Aorta (tissue), 5 donors: ENCODE results near the gene NRTN. TPM values are rescaled to one million over a fixed set of nuclear protein-coding genes. Genes with fewer than 3 reads are reported as not detected.

Experiments used
- ATAC-seq: fragments of 200-7000 bp; cut with Tn5 transposase; one replicate; pipeline ENCODE4 v1.9.1; 2022; ENCODE audit warnings: moderate library complexity; ENCODE audit not compliant: low FRiP score
- DNase-seq, 2 donors: peaks; one replicate each; pipeline ENCODE4 v3.0.0-alpha.2; 2020
- H3K27ac ChIP-seq, 2 donors: one replicate each; pipeline ENCODE4 v1.5.1; 2013; ENCODE audit warnings: low read length in 2 of 2, mild to moderate bottlenecking in 2 of 2, moderate library complexity in 2 of 2, control low read depth in 1 of 2, inconsistent platforms in 1 of 2, low read depth in 1 of 2
- H3K27me3 ChIP-seq, 2 donors: one replicate each; pipeline ENCODE4 v1.6.1; 2013; ENCODE audit warnings: control low read depth in 1 of 2, low read length in 1 of 2, mild to moderate bottlenecking in 1 of 2, moderate library complexity in 1 of 2; ENCODE audit not compliant: insufficient read depth in 2 of 2, control insufficient read depth in 1 of 2
- H3K36me3 ChIP-seq, 2 donors: one replicate each; pipeline ENCODE4 v1.6.1; 2013; ENCODE audit warnings: control low read depth in 1 of 2, low read length in 1 of 2, mild to moderate bottlenecking in 1 of 2; ENCODE audit not compliant: insufficient read depth in 2 of 2, control insufficient read depth in 1 of 2
- H3K4me1 ChIP-seq, 2 donors: one replicate each; pipeline ENCODE4 v1.6.1; 2013; ENCODE audit warnings: low read length in 2 of 2, control low read depth in 1 of 2, mild to moderate bottlenecking in 1 of 2, moderate library complexity in 1 of 2; ENCODE audit not compliant: insufficient read depth in 2 of 2, control insufficient read depth in 1 of 2
- H3K4me3 ChIP-seq, 2 donors: one replicate each; pipeline ENCODE4 v1.5.1; 2013; ENCODE audit warnings: low read length in 2 of 2, control low read depth in 1 of 2, mild to moderate bottlenecking in 1 of 2
- H3K9me3 ChIP-seq: one replicate; pipeline ENCODE4 v1.6.1; 2013; ENCODE audit warnings: mild to moderate bottlenecking, low read length; ENCODE audit not compliant: control insufficient read depth
- WGBS, 2 donors: extraction: QIAGEN DNeasy Blood & Tissue Kit; methylation state at CpG; one replicate each; pipeline ENCODE4 v1.1.7; 2013; 5-methylcytosine and 5-hydroxymethylcytosine counted together
- intact Hi-C, 2 donors: fragments of 100-400 bp; cut with DNase I; formaldehyde crosslinking; loops; one replicate each; pipeline versions ENCODE4 v1.14.2 to v1.15.0; 2022
- polyA plus RNA-seq, 2 donors: library from polyadenylated mRNA; stranded (reverse); fragments of 200-250 nt; gene quantifications; one replicate each; pipeline ENCODE4 v1.2.3, GENCODE V29; 2013
- total RNA-seq, 2 donors: library from RNA; stranded (reverse); fragmentation: NEBNext Ultra II Directional; extraction: Animal tissue kit (Norgen Biotek cat#: 25700); gene quantifications; one replicate each; pipeline ENCODE4 v1.2.1, GENCODE V29; 2021
- donor health status: healthy with polysubstance abuse.
- donor health status: Bipolar disorder and iron deficiency.
- donor health status: DM: no; HTN: no; CAD: no.
- donor health status: DM: no; HTN: no; CAD: no.
- donor health status: DM: yes; HTN: yes; CAD: no.

NRTN gene
- total and polyA plus RNA-seq, 4 donors: 1.1 TPM; not detected in 3

DNA sequence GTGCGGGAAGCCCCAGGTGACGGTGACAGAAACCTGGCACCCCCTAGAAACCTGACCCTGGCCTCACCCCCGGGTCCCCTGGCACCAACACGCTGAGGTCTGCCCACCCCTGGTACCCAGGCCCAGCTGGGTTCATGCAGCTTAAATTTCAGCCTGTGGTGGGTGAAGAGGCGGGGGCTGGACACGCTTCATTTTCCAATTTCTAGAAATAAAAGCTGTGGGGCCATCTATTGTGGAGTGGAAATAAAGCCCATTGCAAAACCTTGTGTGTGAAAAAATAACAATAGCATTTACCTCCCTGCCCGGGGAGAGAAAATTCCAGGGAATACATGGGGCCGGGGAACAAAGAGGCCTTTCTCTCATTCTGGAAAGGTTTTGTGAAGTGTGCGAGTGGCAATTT is 73.0 kb downstream of the NRTN start:
- intact Hi-C loops: no loop called here
- H3K27ac ChIP-seq: no peak overlapping the region
- no peaks in the 10 kb centered on the region for H3K4me1 ChIP-seq
- H3K4me3 ChIP-seq: no peak overlapping the region
- no peaks in the 10 kb centered on the region for H3K9me3 ChIP-seq
- H3K36me3 ChIP-seq: no peaks in the 10 kb centered on the region
- ATAC-seq (no peak), DNase-seq (no peak)
- H3K27me3 ChIP-seq: no peaks in the 10 kb centered on the region
- 80 to 81% methylated on average over 9 of the region's 9 CpGs for WGBS, 2 donors

Other genes starting within 250 kb of the NRTN start
- gene TINCR, start 237.1 kb upstream of the NRTN start, total RNA-seq: 1 to 10 TPM in 1 of 2 donors, under 1 TPM in 1; 0.96 to 1.1 TPM
- 1 to 10 TPM in 1 of 2 donors, under 1 TPM in 1; 0.50 to 1.1 TPM for gene TINCR, start 237.1 kb upstream of the NRTN start, polyA plus RNA-seq
- gene SAFB2, start 182.3 kb upstream of the NRTN start, total RNA-seq: 100 to 1,000 TPM in 1 of 2 donors, 10 to 100 TPM in 1; 67.1 to 113 TPM
- 10 to 100 TPM; 26.7 to 82.2 TPM for gene SAFB2, start 182.3 kb upstream of the NRTN start, polyA plus RNA-seq
- gene SAFB, start 182.0 kb upstream of the NRTN start, total RNA-seq: 100 to 1,000 TPM in 1 of 2 donors, 10 to 100 TPM in 1; 79.3 to 100 TPM
- gene SAFB, start 182.0 kb upstream of the NRTN start, polyA plus RNA-seq: 10 to 100 TPM; 32.7 to 72.4 TPM
- gene MICOS13, start 124.6 kb upstream of the NRTN start, total RNA-seq: 10 to 100 TPM; 35.4 to 39.0 TPM
- gene MICOS13, start 124.6 kb upstream of the NRTN start, polyA plus RNA-seq: 100 to 1,000 TPM; 100 to 103 TPM
- 1 to 10 TPM; 3.9 to 5.7 TPM for gene HSD11B1L, start 124.0 kb upstream of the NRTN start, total RNA-seq
- 10 to 100 TPM in 1 of 2 donors, 1 to 10 TPM in 1; 8.5 to 12.0 TPM for gene HSD11B1L, start 124.0 kb upstream of the NRTN start, polyA plus RNA-seq
- 100 to 1,000 TPM; 521 to 587 TPM for gene RPL36, start 114.8 kb upstream of the NRTN start, total RNA-seq
- gene RPL36, start 114.8 kb upstream of the NRTN start, polyA plus RNA-seq: 1,000 to 10,000 TPM in 1 of 2 donors, 100 to 1,000 TPM in 1; 977 to 1,438 TPM
- 10 to 100 TPM; 40.3 to 46.4 TPM for gene LONP1, start 84.9 kb upstream of the NRTN start, total RNA-seq
- gene LONP1, start 84.9 kb upstream of the NRTN start, polyA plus RNA-seq: 10 to 100 TPM; 20.4 to 64.6 TPM
- not detected for gene CATSPERD, start 84.4 kb upstream of the NRTN start, total RNA-seq
- gene CATSPERD, start 84.4 kb upstream of the NRTN start, polyA plus RNA-seq: not detected
- gene PRR22, start 20.3 kb upstream of the NRTN start, total RNA-seq: 1 to 10 TPM in 1 of 2 donors, under 1 TPM in 1; 0.81 to 1.4 TPM
- gene PRR22, start 20.3 kb upstream of the NRTN start, polyA plus RNA-seq: 1 to 10 TPM in 1 of 2 donors, under 1 TPM in 1; 0.38 to 5.2 TPM
- gene DUS3L, start 13.9 kb upstream of the NRTN start, total RNA-seq: 10 to 100 TPM; 25.6 to 27.6 TPM
- gene DUS3L, start 13.9 kb upstream of the NRTN start, polyA plus RNA-seq: 10 to 100 TPM in 1 of 2 donors, 1 to 10 TPM in 1; 5.1 to 34.5 TPM
- not detected for gene FUT6, start 34.6 kb downstream of the NRTN start, total RNA-seq
- 1 to 10 TPM in 1 of 2 donors, under 1 TPM in 1; 0.05 to 3.9 TPM for gene FUT6, start 34.6 kb downstream of the NRTN start, polyA plus RNA-seq
- not detected for gene FUT3, start 46.4 kb downstream of the NRTN start, total RNA-seq
- 1 to 10 TPM in 1 of 2 donors, under 1 TPM in 1; 0.38 to 3.3 TPM for gene FUT3, start 46.4 kb downstream of the NRTN start, polyA plus RNA-seq
- not detected for gene FUT5, start 65.5 kb downstream of the NRTN start, total RNA-seq
- gene FUT5, start 65.5 kb downstream of the NRTN start, polyA plus RNA-seq: not detected
- gene NDUFA11, start 98.7 kb downstream of the NRTN start, total RNA-seq: 100 to 1,000 TPM; 138 to 151 TPM
- gene NDUFA11, start 98.7 kb downstream of the NRTN start, polyA plus RNA-seq: 100 to 1,000 TPM; 326 to 405 TPM
- gene VMAC, start 99.8 kb downstream of the NRTN start, total RNA-seq: 1 to 10 TPM; 3.9 to 9.2 TPM
- 1 to 10 TPM; 1.9 to 6.9 TPM for gene VMAC, start 99.8 kb downstream of the NRTN start, polyA plus RNA-seq
- gene CAPS, start 109.2 kb downstream of the NRTN start, total RNA-seq: 10 to 100 TPM in 1 of 2 donors, 1 to 10 TPM in 1; 9.4 to 14.0 TPM
- gene CAPS, start 109.2 kb downstream of the NRTN start, polyA plus RNA-seq: 10 to 100 TPM in 1 of 2 donors, 1 to 10 TPM in 1; 9.3 to 70.9 TPM
- gene RANBP3, start 173.1 kb downstream of the NRTN start, total RNA-seq: 10 to 100 TPM; 57.9 to 63.2 TPM
- 10 to 100 TPM; 19.5 to 43.3 TPM for gene RANBP3, start 173.1 kb downstream of the NRTN start, polyA plus RNA-seq